Measurements from ENCODE around the gene PCDHGA3.

PCDHGA3 gene

GRCh38 chr5:141319202-141319601, 24.4 kb upstream of the PCDHGA3 start:
- no peak overlapping the region for H3K27ac Mint-ChIP-seq
- peaks cover 97% of the 10 kb centered on the region for H3K9me3 Mint-ChIP-seq
- TF ChIP-seq, protein P1, sequence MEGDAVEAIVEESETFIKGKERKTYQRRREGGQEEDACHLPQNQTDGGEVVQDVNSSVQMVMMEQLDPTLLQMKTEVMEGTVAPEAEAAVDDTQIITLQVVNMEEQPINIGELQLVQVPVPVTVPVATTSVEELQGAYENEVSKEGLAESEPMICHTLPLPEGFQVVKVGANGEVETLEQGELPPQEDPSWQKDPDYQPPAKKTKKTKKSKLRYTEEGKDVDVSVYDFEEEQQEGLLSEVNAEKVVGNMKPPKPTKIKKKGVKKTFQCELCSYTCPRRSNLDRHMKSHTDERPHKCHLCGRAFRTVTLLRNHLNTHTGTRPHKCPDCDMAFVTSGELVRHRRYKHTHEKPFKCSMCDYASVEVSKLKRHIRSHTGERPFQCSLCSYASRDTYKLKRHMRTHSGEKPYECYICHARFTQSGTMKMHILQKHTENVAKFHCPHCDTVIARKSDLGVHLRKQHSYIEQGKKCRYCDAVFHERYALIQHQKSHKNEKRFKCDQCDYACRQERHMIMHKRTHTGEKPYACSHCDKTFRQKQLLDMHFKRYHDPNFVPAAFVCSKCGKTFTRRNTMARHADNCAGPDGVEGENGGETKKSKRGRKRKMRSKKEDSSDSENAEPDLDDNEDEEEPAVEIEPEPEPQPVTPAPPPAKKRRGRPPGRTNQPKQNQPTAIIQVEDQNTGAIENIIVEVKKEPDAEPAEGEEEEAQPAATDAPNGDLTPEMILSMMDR (IDR thresholded peaks at IDR 0.05): no peak

GRCh38 chr5:141319699-141320098, 23.9 kb upstream of the PCDHGA3 start:
- Mint-ChIP-seq H3K4me1 (no peaks in the 10 kb centered on the region), H3K36me3 (ENCODE audit: low read depth) (peaks cover 81% of the 10 kb centered on the region), H3K4me3 (peak overlapping the region; percentile 99), H3K9me3 (peaks cover 95% of the 10 kb centered on the region), H3K27me3 (ENCODE audit: low read depth, poor library complexity) (peaks cover 28% of the 10 kb centered on the region), H3K27ac (peak overlapping the region; percentile 100)
- TF ChIP-seq, protein P1 (IDR thresholded peaks at IDR 0.05): no peak
- no peak for DNase-seq

More at GRCh38 chr5:141319202-141319601, 24.4 kb upstream of the PCDHGA3 start:
- peaks cover 28% of the 10 kb centered on the region for H3K27me3 Mint-ChIP-seq (ENCODE audit: low read depth, poor library complexity)
- peaks cover 83% of the 10 kb centered on the region for H3K36me3 Mint-ChIP-seq (ENCODE audit: low read depth)
- peak overlapping the region; percentile 99 for H3K4me3 Mint-ChIP-seq
- no peak for DNase-seq
- no peaks in the 10 kb centered on the region for H3K4me1 Mint-ChIP-seq

DNA sequence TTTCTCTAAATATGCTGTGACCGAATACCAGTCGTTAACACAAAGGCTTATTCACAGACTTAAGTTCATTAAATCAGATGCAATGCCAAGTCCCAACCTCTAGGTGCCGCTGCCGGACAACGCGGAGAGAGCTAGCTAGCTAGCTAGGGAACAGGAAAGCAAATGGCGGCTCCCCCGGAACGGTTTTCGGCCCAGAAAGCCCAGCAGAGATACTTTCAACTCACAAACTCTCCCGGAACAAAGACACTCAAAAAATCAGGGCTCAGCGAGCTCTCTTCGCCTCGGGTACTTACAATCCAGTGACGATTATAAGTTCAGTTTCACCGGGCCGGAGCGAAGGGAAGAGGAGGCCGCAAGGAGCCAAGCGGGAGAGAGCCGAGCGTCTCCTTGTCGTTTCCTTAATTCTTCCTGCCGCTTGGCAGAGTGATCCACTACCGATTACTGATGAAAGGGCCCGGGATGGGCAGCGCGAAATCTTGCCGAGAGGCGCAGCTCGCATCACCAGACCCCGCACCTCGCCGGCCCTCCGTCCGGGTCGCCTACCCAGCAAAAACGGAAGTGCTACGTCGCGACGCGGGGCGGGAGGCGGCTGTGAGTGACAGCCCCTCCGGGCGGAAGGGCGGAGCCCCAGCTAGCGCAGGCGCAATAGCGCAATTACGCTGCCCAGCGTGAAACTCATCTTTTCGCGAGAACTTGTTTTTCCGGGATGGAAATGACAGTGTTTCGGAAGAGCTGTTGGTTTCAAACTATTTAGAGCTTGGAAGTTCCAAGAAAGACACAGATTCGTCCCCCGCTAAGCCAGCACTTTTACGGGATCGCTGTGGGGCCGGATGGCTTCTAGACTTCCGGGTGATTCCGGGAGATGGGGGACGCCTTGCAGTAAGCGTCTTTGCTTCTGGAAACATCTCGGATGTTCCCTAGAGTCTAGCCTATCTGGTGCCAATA, 23.1 kb upstream of the PCDHGA3 start, which contains the start of gene TAF7:
Gene TAF7 (minus strand): TSS at position 560 of the 945 bp plus-strand sequence. CDS start 740 bp downstream, outside the sequence.
- DNase-seq: peak; percentile 92
- peaks cover 77% of the 10 kb centered on the region for H3K36me3 Mint-ChIP-seq (ENCODE audit: low read depth)
- H3K9me3 Mint-ChIP-seq: peaks cover 93% of the 10 kb centered on the region
- TF ChIP-seq, protein P1 (IDR thresholded peaks at IDR 0.05): peak; percentile 87
- H3K4me1 Mint-ChIP-seq: no peaks in the 10 kb centered on the region
- peak within 1 kb of the TSS; percentile 100 for H3K27ac Mint-ChIP-seq
- H3K27me3 Mint-ChIP-seq (ENCODE audit: low read depth, poor library complexity): peaks cover 28% of the 10 kb centered on the region
- H3K4me3 Mint-ChIP-seq: peak within 1 kb of the TSS; percentile 99

GRCh38 chr5:141322261-141322660, 21.4 kb upstream of the PCDHGA3 start:
- H3K27ac Mint-ChIP-seq: no peak overlapping the region
- peak overlapping the region; percentile 99 for H3K4me3 Mint-ChIP-seq
- H3K27me3 Mint-ChIP-seq (ENCODE audit: low read depth, poor library complexity): peaks cover 25% of the 10 kb centered on the region
- H3K36me3 Mint-ChIP-seq (ENCODE audit: low read depth): peaks cover 73% of the 10 kb centered on the region
- TF ChIP-seq, protein P1 (IDR thresholded peaks at IDR 0.05): no peak
- peaks cover 89% of the 10 kb centered on the region for H3K9me3 Mint-ChIP-seq
- H3K4me1 Mint-ChIP-seq: no peaks in the 10 kb centered on the region
- no peak for DNase-seq

DNA sequence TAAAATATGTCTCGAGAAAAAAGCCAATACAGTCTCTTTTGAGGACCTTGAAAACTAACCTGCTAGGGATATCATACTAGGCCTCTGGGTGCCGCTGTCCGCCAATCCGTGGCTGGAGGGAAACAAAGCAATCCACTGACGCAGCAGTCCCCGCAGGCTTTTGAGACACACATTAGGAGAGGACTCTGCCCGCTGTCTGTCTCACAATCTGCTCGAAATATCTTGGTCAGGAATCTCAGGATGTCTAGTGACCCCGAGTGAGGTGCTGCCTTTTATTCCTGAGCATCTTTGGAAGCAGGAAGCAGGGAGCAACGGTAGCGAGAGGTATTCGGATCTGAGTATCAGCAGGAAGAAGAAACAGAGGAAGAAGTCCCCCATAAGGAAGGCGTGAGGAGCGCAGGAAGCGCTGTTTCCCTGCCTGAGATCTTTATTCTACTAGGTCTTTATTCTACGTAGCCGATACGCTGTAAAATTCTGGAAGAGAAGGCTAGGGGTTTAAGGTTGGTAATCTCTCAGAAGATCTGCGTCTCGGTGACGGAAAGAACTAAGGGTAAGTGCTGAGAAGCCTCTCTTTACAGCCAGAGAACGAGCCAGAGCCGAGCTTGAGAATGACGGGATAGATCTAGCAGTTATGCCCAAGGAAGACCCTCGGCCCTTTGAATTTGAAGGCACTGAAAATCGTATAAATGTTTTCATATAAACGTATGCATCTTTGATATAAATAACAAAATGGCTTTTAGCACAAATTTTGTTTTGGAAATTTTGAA, 17.4 kb upstream of the PCDHGA3 start:
- TF ChIP-seq, protein P1 (IDR thresholded peaks at IDR 0.05): peak; percentile 19
- peaks cover 40% of the 10 kb centered on the region for H3K36me3 Mint-ChIP-seq (ENCODE audit: low read depth)
- H3K9me3 Mint-ChIP-seq: peaks cover 89% of the 10 kb centered on the region
- peak; percentile 26 for DNase-seq
- H3K4me3 Mint-ChIP-seq: peak overlapping the region; percentile 77
- peaks cover 17% of the 10 kb centered on the region for H3K27me3 Mint-ChIP-seq (ENCODE audit: low read depth, poor library complexity)
- no peak overlapping the region for H3K27ac Mint-ChIP-seq
- H3K4me1 Mint-ChIP-seq: no peaks in the 10 kb centered on the region
